ENCODE data around the gene RP9.

GRCh38 chr7:33100770-33101169 is 8.4 kb downstream of the RP9 start:
- no peak for TF ChIP-seq CTCF (IDR thresholded peaks at IDR 0.05)
- no peak for TF ChIP-seq POLR2A (IDR thresholded peaks at IDR 0.05)
